ENCODE data around the gene NTM.

- TF ChIP-seq CTCF (IDR thresholded peaks at IDR 0.05) (no peak), POLR2A (IDR thresholded peaks at IDR 0.05) (no peak), POLR2AphosphoS5 (IDR thresholded peaks at IDR 0.05) (no peak), EP300 (IDR thresholded peaks at IDR 0.05; ENCODE audit: low read depth) (no peak)
Observed at GRCh38 chr11:131672191-131672590, 301.8 kb downstream of the NTM start.

Measured in transverse colon (tissue), 4 donors.